Right renal pelvis (tissue), 4 donors: ENCODE measurements around the gene GPC6. TPM values are rescaled to one million over a fixed set of nuclear protein-coding genes. Genes with fewer than 3 reads are reported as not detected.

ENCODE experiments used
- DNase-seq, 4 donors: peaks; one replicate each; pipeline ENCODE4 v3.0.0-alpha.2; 2013; ENCODE audit warnings: low read depth in 4 of 4, low spot score in 3 of 4, missing footprints in 1 of 4
- polyA plus RNA-seq, 4 donors: library from polyadenylated mRNA; unstranded; fragments of 120-200 nt; gene quantifications; one replicate each; pipeline ENCODE4 v1.2.1, GENCODE V29; 2013; ENCODE audit not compliant: insufficient read length in 4 of 4

Gene GPC6
- polyA plus RNA-seq, 4 donors, result 64.7 to 74.0 (median 65.9) TPM

DNA sequence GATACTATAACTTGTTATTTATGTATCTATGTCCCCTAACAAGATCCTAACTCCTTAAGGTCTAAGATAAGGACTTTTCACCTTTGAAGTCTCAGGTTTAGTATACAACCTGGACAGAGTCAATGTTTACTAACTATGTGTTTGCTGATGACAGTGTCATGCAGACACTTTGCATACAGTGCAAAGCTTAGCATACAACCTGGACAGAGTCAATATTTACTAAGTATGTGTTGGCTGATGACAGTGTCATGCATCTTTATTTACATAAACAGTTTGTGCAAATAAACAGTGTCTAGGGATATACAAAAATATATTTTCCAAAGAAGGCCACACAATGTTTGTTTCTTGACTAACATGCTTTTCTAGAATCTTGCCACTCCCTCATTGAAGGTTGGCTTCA is 1218.2 kb downstream of the GPC6 start:
- DNase-seq, result no peak

- no peak for DNase-seq
Measured at GRCh38 chr13:94454334-94454733, 1227.7 kb downstream of the GPC6 start.

GRCh38 chr13:94454906-94455305 is 1228.3 kb downstream of the GPC6 start:
- DNase-seq, result no peak

- no peak for DNase-seq
Measured at GRCh38 chr13:94455414-94455813, 1228.8 kb downstream of the GPC6 start.
